Upper lobe of left lung (tissue), 4 donors: Measurements from ENCODE around the gene SMARCD2.
A peak's percentile ranks its signal among the peaks of the same experiment; 100 is the strongest.

Source experiments
- CTCF ChIP-seq, 6 experiments: fragments of 450-650 bp in 4 of 6; fragments of 200-600 bp in 2 of 6; sonication (generic) in 2 of 6; IDR thresholded peaks; one replicate each; pipeline ENCODE4 v1.5.1; 2016 to 2019; ENCODE audit warnings: antibody characterized with exemption in 6 of 6
- POLR2AphosphoS5 ChIP-seq, 2 donors: sonication (generic); formaldehyde crosslinking; IDR thresholded peaks; one replicate each; pipeline ENCODE4 v1.5.1; 2017; ENCODE audit warnings: antibody characterized with exemption in 2 of 2

DNA sequence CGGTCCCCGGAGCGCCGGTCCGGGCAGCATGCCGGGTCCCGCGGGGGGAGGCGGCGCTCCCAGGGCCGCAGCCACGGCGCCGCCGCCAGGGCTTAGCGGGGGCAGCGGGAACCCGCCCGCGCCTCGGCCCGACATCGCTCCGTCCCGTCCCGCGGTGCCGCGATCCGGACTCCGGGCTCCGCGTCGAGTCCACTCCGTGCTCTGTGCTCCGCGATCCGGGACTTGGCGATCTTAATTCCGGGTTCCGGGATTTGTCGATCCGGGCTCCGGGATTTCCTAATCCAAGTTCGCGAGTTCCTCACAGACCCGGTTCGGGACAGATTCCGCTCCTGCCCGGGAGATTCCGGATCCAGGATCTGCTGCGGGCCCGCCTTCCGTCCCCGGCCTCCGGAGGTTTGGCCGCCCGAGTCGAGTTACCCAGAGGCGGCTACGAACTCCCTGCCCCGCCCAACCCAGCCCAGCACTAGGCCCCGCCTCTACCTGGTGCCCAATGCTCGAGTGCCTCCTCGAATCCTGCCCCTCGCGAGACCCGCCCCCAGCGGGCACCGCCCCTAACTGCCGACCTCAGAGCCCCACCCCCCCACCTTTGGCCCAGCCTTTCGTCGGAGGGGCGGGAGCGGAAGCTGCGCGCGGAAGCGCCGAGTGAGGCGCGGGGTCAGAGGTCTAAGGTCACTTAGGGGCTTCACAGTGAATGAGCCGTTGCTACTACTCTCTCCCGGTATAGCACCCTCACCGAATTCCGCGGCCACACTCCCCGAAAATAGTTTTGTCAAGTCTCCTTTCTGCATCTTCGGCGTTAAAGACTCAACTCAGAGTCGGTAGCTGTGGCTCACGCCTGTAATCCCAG is at the start of gene SMARCD2:
- TF ChIP-seq CTCF (IDR thresholded peaks at IDR 0.05) (peak in 5 of 6 experiments; percentile 3 to 63 (median 26)), POLR2AphosphoS5 (IDR thresholded peaks at IDR 0.05) (peak; percentile 84 to 85)
